ENCODE measurements around the gene FXYD6.

DNA sequence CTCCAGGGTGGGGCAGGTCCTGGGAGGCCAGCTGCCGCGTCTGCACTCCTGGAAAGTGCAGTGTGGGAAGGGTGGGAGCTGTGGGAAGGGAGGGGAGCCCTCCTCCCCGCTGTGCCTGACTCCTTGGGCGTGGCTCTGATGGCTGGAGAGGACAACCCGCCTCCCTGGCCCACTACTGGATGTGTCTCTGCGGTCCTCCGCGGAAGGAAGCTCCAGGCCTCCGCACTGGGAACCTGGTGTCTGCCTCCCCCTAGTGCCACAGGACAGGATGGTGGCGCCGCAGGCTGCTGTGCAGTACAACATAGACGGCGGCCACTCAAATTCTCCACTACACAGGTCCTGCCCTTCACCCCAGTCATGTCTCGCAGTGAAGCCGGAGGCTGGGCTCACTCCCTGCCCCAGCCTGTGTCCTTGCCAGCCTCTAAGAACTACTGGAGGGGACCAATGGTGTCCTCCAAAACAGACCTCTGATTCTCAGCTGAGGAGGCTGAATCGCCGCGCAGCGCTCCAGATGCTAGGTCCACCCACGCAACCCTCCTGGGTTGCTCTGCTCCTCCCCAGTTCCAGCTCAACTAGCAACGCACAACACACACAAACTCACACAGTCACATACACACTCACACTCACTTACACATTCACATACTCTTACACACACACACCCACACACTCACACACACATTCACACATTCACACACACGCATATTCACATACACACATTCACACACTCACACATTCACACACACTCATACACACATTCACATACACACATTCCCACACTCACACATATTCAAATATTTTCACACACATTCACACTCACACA is 67.0 kb downstream of the FXYD6 start:
- no peak for TF ChIP-seq GATA2 (IDR thresholded peaks at IDR 0.05; ENCODE audit: low read depth, low read length)
- no peak for TF ChIP-seq GATA3 (IDR thresholded peaks at IDR 0.05; ENCODE audit: low read depth, low read length)
